Stimulated activated CD8-positive, alpha-beta memory T cell treated with anti-CD3 and anti-CD28 coated beads, Interleukin-12 subunit alpha, Interleukin-12 subunit beta, amount 100 ng/mL, for 1 hour (primary cell): ENCODE data around the gene MGRN1.

ENCODE experiments used
- DNase-seq: peaks from one replicate; pipeline ENCODE4 v3.0.0-alpha.2; 2020; ENCODE audit warnings: low read depth

The MGRN1 gene

DNA sequence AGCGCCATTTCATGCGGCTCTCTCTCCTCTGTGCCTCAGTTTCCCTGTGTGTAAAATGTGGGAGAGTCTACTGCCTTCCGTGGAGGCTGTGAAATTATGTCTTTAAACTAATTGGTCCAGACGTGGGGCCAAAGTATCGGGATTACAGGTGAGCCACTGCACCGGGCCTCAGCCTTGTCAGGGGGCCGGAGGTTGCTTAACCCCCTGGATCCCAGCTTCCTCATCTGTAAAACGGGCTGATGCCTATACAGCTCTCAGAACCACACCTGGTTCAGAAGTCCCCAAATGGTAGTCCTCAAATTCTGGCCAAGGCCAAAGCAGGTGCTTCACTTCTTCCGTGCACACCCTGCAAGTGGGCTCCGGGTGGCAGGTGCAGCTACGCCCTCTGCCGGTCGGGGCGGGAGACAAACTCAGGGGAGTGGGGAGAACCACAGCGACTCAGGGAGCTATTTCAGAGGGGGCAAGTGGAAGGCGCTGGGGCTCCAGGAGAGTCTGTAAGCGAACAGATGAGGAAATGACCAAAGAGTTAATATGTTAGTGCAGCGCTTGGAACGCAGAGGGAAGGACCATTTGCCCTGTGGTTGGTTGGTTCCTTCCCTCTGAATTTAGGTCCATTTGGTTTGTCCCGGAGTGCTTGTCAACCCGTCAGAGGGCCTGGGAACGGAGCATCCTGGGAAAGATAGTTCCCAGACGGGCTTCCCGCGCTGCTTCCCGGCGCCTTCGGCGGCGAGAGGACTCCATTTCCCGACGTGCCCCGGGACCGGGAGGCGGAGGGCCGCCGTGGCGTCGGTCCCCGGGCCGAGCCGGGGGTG lies at the start of gene MGRN1:
Gene MGRN1 (plus strand): TSS at position 812 of the 812 bp plus-strand sequence. CDS start 135 bp downstream, outside the sequence.
- DNase-seq = peak; percentile 83

DNA sequence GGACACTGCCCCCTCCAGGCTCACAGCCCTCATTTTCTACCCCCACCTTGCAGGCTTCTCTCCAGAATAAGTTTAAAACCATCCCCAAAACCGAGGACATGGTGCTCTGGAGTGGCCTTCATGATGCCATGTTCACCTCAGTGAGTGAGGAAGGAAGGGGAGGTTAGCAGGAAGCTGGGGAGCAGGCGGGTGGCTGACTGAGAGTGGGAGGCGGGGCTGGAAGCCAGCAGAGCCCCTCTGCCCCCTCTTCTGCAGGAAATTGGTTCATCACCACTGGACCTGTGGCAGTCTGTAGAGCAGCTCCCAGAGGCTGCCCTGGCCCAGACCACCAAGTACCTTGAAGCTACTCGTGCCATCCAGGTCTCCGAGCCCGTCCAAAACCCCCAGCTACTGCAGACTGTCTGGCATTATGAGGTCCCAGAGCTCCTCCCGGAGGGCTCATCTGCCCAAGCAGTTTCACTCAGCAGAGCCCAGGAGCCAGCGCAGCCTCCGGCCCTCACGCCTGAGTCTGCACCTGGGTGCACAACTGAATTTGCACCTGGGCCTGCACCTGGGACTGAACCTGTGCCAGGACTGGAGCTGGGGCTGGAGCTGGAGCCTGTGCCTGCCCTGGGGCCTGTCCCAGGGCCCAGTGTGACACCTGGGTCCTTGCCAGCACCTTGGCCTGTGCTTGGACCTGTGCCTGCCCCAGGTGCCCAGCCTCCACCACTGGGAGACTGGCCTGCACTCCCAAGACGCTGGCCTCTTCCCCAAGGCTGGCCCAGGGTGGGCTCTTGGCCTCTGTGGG lies 49.5 kb upstream of the MGRN1 start:
- no peak for DNase-seq

DNA sequence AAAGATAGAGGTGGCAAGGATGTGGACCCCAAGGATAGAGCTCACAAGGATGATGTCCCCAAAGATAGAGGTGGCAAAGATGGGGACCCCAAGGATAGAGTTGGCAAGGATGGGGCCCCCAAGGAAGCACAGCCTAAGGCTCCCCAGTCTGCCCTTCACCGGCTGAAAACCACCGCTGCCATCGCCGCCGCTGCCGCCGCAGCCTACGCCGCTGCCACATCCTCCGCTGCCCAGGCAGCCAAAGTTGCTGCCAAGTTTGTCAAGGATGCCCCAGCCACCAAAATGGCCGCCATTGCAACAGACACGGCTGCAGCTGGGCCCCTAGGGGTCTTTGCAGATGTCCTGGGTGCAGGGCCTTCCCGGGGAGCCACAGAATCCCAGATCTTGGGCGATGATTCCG lies 48.6 kb upstream of the MGRN1 start:
- DNase-seq = no peak

DNA sequence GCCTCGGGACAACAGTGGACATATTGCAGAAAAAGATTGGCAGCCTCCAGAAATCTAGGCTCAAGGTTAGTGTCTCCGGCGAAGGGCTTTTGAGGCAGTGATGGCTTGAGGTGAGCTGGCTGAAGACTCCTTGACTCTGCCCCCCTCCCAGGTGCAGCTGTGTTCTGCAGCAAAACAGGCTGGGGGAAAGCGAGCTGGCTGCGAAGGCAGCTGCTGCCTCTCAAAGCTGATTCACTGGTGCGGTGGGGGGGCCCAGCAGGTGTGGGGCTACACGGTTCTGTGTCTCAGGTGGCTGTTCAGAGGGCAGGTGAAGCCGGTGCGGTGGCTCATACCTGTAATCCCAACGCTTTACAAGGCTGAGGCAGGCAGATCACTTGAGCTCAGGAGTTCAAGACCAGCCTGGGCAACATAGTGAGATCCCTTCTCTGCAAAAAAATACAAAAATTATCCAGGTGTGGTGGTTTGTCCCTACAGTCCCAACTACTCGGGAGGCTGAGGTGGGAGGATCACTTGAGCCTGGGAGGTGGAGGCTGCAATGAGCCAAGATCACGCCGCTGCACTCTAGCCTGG lies 45.6 kb upstream of the MGRN1 start:
- no peak for DNase-seq

DNA sequence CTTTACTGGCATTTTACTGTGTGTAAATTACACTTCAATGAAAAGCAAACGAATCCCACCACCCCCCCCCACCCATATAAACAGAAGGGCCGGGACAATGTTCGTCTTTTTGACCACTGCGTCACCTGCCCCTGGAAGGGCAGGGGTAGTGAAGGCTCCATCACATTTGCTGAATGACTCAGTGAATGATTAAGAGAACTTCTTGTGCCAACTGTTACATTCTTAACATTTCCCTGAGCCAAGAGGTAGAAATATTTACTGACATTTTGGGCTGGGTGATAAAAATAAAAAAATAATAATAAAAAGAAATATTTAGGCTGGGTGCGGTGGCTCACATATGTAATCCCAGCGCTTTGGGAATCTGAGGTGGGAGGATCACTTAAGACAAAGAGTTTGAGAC lies 44.4 kb upstream of the MGRN1 start:
- DNase-seq = no peak

DNA sequence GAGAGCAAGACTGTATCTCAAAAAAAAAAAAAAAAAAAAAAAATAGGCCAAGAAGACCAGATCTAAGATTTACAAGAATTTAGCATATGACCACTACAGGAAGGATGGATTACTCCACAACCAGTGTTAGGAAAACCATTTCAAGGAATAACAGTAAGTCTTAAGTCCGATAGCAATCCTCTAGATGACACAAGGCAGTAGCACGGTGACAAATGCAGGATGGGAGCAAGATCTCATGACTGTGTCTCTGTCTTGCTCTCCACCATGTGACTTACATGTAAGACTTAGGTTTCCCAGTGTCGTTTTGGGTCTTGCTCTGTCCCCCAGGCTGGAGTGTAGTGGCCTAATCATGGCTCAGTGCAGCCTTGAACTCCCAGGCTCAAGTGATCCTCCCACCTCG lies 40.7 kb upstream of the MGRN1 start:
- DNase-seq = no peak

DNA sequence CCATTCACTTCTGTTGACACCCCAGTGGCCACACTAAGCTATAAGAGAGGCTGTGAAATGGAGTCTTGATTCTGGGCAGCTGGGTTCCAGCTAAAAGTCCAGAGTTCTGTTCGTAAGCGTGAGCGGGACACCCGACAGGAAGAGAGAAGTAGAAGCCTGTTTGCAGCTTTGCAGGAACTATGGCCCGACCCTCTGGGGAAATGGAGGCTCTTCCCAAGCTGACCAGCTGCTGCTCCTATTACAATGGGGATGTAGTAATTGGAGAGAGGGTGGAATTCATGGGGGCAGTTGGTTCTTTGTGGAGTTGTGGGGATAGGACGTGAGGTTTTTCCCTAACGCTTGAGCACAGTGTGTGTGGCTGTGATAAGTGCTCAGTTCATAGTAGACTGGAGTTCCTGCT lies 38.3 kb upstream of the MGRN1 start:
- DNase-seq = no peak

DNA sequence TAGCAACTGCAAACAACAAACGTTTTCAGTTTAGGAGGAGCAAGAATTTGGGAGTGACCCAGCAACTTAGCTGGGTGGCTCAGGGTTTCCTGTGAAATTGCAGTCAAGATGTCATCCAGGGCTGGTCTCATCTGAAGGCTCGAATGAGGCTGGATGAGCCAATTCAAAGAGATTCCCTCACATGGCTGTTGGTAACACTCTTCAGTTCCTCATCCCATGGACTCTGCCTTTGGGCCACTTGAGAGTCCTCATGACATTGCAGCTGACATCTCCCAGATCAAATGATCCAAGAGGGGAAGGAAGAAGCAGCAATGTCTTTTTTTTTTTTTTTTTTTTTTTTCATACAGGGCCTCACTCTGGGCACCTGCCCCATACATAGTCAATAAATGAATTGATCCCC lies 36.2 kb upstream of the MGRN1 start:
- DNase-seq = no peak

DNA sequence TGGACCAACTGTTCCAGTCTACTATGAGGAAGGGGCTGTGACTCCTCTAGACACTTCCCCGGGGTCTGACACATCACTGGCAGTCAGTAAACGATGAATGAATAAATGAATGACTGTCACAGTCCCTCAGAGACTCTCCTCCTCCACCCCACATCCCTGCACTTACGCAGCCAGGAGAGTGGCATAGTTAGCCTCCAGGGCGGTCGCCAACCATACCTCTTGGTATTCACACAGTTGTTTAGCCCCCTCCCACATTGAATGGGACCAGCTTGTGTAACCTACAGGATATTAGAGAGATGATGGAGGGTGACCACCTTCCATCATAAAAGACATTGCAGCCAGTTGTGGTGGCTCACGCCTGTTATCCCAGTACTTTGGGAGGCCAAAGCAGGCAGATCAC lies 35.7 kb upstream of the MGRN1 start:
- no peak for DNase-seq

DNA sequence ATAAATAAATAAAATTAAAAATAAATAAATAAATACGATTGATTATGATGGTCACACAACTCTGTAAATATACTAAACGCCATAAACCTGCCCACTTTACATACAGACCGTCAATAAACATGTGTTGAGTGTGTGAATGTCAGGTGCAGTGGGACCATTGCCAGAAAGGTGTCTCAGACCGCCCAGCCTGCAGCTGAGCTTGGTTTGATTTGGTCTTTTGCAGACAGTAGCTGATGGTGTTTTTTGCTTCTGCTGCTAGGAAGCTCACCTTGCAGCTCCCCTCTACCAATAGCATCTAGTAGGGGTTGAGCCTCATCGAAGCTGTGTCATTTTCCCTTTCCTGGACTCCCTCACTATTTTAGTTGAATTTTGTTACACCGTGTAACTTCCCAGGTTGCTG lies 33.4 kb upstream of the MGRN1 start:
- no peak for DNase-seq

DNA sequence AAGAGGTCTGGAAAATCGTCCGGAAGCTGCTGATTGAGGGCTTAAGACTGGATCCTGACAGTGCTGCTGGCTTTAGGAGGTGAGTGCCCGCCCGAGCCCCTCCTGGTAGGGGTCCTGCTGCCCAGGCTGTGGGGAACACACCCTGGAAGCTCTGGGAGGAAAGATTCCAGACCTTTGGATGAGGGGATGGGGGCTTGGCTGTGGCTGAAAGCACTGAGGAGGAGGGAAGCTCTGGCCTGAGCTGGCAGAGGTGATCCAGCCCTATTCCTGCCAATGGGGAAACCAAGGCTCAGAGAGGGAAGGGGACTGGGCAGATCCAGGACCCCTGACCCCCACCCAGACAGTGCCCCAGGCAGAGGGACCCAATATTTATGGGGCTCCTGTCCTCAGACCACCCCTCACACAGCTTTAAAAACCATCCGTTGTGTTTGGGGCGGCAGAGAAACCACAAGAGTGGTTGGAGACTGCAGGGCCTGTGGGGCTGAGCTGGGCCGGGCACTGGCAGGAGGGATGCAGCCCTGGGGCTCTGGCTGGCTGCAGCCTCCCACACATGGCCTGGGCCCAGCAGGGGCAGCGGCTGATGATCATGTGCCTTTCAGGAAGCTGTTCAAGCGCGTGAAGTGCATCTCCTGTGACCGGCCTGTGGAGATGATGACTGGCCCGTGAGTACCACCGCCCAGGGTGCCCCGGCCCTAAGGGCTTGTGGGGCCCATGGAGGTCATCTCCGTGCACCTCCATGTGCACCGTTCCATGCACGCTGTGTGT lies 32.7 kb upstream of the MGRN1 start:
- no peak for DNase-seq

DNA sequence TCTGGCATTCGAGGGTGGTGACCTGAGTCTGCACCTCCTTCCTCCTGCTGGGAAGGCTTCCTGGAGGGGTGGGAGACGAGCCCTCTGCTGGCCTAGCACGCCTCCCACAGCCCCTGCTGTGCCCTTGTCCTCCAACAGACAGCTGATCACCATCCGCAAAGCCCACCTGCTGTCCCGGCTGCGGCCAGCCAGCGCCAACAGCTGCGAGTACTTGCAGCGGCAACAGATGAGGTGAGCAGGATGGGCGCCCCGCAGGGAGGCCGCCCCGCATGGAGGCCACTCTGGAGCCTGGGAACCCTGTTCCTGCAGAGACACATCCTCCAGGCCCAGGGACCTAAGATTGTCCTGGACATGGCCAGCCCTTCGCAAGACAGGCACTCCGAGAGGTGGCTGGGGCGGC lies 31.5 kb upstream of the MGRN1 start:
- DNase-seq = no peak

DNA sequence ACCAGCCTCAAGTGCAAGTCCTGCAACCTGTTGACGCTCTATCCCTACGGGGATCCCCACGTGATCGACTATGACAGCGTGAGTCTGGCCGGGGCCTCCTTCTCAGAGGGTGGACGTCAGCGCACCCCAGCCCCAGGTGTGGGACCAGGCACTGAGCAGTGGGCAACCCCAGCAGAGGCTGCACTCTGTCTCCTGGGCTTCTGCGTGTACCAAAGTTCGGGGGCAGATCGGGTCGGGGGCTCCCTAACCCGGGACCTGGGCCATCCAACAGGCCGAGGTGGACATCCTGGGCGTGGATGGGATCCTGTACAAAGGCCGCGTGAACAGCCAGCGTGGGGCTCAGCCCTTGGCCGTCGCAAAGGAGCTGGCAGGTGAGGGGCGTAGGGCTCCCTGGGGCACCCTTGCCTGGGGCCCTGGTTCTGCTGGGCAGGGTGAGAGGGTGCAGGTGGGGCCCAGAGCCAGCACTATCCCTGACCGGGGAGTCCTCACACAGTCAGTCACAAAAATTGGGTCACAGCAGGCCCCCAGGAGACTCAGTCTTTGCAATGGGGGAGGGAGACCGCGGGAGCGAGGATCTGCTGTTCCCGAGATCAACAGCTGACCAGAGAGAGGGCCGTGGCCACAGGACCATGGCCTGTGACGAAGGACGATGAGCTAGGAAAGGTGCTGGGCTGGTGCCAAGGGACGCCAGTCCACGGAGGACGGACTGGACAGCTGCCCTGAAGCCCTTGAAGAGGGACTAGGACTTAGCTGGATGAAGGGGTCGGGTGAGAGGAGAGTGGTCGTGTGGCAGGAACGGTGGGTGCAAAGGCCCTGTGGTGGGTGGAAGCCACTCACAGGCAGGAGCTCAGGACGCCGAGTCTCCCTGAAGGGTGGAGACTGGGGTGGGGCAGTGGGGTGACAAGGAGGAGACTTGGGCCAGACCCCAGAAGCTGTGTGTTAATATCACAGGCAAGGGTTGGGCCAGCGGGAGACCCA lies 29.9 kb upstream of the MGRN1 start:
- DNase-seq = no peak

DNA sequence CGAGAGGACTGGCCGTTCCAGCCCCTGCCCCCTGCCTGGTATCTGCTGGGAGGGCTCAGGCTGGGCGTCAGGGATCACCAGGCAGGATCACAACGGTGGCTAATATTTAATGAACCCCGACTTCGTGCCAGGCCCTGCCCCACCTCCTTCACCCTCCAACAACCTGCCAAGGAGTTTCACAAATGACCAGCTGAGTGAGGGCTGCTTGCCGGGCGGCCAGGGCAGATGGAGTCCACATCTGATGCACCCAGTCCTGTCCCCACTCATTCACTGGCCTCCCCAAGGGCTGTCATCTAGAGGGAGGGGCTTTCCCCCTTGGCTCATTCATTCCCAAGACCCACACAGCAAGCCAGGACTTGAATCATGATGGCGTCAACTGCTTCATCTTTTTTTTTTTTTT lies 27.5 kb upstream of the MGRN1 start:
- DNase-seq = no peak

DNA sequence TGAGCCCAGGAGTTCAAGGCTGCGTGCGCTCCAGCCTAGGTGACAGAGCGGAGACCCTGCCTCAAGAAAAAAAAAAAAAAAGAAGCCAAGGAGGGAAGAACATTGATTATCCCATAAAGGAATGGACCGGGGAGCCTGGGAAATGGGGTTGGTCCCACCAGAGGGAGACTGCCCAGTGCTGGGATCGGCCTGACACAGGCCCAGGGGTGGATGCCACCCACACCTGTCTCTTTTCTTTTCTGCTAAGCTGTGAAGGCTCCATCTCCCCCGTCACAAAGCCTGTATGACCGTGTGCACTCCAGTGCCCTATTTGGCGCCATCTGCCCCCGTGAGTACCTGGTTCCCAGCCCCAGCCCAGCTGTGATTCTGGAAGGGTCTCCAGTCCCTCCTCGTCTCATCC lies 25.6 kb upstream of the MGRN1 start:
- DNase-seq = no peak

DNA sequence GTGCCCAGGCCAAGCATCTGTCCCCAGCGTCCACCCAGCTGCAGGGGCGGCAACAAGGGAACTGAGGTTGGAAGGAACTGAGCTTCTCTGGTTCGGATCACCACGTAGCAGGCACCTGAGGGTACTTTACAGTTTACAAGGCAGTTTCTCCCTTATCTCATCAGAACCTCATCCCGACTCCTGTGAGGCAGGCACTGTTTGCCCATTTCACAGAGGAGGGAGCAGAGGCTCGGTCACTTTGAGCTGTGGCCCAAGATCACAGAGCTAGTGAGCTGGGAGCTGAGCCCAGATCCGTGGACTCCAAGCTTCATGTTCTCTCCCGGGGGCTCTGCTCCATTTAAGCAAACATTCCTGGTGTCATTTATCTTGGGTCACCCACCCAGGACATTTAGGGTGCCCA lies 25.1 kb upstream of the MGRN1 start:
- DNase-seq = no peak

DNA sequence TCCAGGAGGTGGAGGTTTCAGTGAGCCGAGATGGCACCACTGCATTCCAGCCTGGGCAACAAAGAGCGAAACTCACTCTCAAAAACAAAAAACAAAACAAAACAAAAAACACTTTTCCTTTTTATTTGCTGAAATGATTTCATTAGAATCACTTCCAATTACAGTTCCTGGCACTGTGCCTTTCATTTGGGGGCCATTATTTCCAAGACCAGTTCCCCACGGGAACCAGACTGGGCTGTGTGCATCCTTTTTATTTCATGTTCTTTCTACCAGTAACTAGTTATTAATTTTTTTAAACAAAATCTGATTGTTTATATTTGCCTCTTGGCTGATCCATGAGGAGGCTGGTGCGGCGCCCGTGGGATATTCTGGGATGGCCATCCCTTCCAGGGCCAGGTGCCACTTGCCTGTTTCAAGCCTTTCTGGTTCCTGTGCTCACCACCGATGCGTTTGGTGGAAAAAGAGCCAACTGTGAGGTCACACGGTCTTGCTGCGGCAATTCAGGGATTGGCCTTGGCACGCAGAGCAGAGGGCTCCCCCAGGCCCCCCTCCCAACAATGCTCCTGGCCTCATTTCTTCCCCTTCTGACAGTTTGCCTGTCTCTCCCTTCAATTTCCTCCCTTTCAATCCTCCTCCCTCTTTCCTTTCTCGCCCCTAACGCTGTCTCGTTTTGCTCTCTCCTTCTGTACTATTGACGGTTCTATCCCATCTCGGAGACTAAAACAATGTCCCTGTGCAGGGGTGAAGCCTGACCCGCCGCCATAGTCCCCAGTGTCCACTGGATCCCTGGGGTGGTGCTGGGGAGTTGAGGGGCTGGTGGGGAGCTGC lies 23.4 kb upstream of the MGRN1 start:
- DNase-seq = no peak

DNA sequence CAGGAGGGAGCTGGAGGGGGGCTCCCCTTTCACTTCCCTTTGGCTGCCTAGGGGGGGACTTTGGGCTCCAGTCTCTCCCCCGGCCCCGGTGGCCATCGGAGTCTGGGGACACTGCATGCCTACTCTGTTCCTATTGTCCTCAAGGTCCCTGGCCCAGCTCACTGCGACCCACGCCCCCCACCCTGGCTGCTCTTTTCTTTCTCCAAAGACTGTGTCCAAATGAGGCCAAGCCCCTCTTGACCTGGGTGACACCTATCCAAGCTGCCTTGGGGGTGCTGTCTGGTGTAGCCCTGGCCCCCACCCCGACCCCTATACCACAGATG lies 22.8 kb upstream of the MGRN1 start:
- DNase-seq = no peak

DNA sequence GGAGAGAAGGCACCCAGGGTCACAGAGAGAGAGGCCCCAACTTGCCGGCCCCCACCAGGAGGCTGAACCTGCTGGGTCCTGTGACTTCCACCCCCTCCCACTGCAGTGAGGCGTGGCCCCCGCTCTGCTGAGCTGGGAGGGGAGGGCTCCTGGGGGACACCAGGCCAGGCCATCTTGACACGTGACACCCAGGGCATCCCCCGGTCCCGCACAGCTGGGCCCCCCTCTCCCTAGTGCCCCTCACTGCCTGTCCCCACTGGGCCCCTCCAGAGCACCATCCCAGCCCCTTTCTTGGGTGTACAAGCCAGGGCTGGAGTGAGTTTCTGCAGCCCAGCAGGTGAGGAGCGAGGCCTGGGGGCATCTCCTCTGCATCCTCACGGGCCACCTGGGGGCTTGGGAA lies 22.3 kb upstream of the MGRN1 start:
- DNase-seq = no peak

DNA sequence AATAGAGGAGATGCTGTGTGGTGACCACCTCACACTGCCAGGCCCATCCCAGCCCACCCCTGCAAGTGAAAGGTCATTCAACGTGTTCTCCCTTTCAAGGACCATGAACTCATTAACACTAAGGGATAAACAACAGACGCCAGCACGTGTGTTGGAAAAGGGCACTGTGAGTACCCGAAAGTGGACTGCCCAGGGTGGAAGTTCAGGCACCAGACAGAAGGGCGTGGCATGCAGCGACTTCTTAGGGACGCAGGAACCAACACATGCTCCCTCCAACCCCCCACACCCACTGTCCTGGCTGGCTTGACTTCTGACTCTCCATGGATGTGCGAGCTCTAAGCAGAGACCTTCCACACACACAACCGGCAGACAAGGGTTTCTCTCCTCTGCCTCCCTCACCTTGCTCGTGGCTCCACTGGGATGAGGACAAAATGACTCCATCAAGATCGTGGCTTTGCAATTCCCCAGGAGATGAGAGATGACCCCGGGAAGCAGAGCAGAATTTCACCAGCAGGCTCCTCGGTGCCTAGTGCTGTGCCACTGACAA lies 20.9 kb upstream of the MGRN1 start:
- no peak for DNase-seq
